HepG2 (cell line): ENCODE data around the gene MTF1. TPM values are rescaled to one million over a fixed set of nuclear protein-coding genes. Genes with fewer than 3 reads are reported as not detected.

ENCODE experiments used
- ATAC-seq: fragments of 200-7000 bp; cut with Tn5 transposase; 3 replicates; pipeline ENCODE4 v1.9.1; 2020; ENCODE audit warnings: mild to moderate bottlenecking, moderate library complexity
- BruUV-seq: library from RNA; stranded (reverse); fragments of 400-500 nt; replicated peaks from 2 replicates; lab custom pipeline; 2021; lab: Mats Ljungman, UMichigan
- CTCF ChIA-PET: fragments of 300-600 bp; formaldehyde crosslinking; extraction: SDS; loops from one replicate; lab custom pipeline; 2021; ENCODE audit warnings: low total read pairs, inconsistent platforms, low intra/inter-chr PET ratio; lab: Yijun Ruan, JAX
- POLR2A ChIA-PET: fragments of 350-600 bp; sonication (Branson Sonifier 250); formaldehyde crosslinking; loops from one replicate; lab custom pipeline; 2020; ENCODE audit warnings: antibody characterized with exemption, inconsistent platforms; lab: Yijun Ruan, JAX
- DNase-seq: peaks from one replicate; pipeline ENCODE4 v3.0.0-alpha.2; 2015; ENCODE audit warnings: low spot score
- FAIRE-seq: peaks from 3 replicates; lab custom pipeline; 2011; peaks lifted over from hg19 to GRCh38; lab: Jason Lieb, UNC
- H2AFZ ChIP-seq: one replicate; pipeline ENCODE4 v1.6.1; 2011; ENCODE audit warnings: low read length, inconsistent platforms
- H3K27ac ChIP-seq: fragments of 300-600 bp; 3 replicates; pipeline ENCODE4 v1.8.0; 2011; ENCODE audit warnings: mixed run types, mild to moderate bottlenecking, mixed read lengths, low read length, inconsistent platforms; ENCODE audit not compliant: insufficient read depth; ENCODE audit errors: extremely low read length
- H3K27me3 ChIP-seq, 2 experiments: fragments of 200-600 bp in 1 of 2; 2 replicates in 1 of 2; 3 replicates in 1 of 2; pipeline versions ENCODE4 v1.6.0 to v1.8.0; 2011; ENCODE audit warnings: low read length in 2 of 2, mild to moderate bottlenecking in 2 of 2, moderate library complexity in 2 of 2, inconsistent platforms in 1 of 2; ENCODE audit not compliant: insufficient read depth in 2 of 2, control insufficient read depth in 1 of 2
- H3K36me3 ChIP-seq, 2 experiments: fragments of 200-600 bp in 1 of 2; replicated peaks in 1 of 2; 2 replicates in 1 of 2; 3 replicates in 1 of 2; pipeline versions ENCODE4 v1.5.1 to v1.8.0; 2011; ENCODE audit warnings: low read length in 2 of 2, inconsistent platforms in 1 of 2; ENCODE audit not compliant: insufficient read depth in 2 of 2, control insufficient read depth in 1 of 2
- H3K4me1 ChIP-seq: 2 replicates; pipeline ENCODE4 v1.5.1; 2012; ENCODE audit warnings: low read length, inconsistent platforms; ENCODE audit not compliant: insufficient read depth
- H3K4me2 ChIP-seq: 2 replicates; pipeline ENCODE4 v1.6.0; 2011; ENCODE audit warnings: low read depth, low read length, inconsistent platforms
- H3K4me3 ChIP-seq, 3 experiments: fragments of 200-600 bp in 1 of 3; sonication (generic), shearing (Covaris generic) in 1 of 3; replicated peaks in 1 of 3; 2 replicates each; pipeline ENCODE4 v1.5.1; 2011 to 2016; ENCODE audit warnings: low read length in 3 of 3, inconsistent platforms in 2 of 3, low read depth in 2 of 3, mild to moderate bottlenecking in 2 of 3, control low read depth in 1 of 3, mixed read lengths in 1 of 3; ENCODE audit not compliant: insufficient read depth in 1 of 3
- H3K79me2 ChIP-seq: one replicate; pipeline ENCODE4 v1.6.1; 2011; ENCODE audit warnings: low read length, inconsistent platforms; ENCODE audit not compliant: insufficient read depth
- H3K9ac ChIP-seq: 2 replicates; pipeline ENCODE4 v1.6.0; 2011; ENCODE audit warnings: mild to moderate bottlenecking, low read depth, low read length, inconsistent platforms; ENCODE audit not compliant: insufficient read depth
- H3K9me3 ChIP-seq: 2 replicates; pipeline ENCODE4 v1.5.1; 2012; ENCODE audit warnings: mild to moderate bottlenecking, low read length
- H4K20me1 ChIP-seq: 2 replicates; pipeline ENCODE4 v1.6.0; 2011; ENCODE audit warnings: inconsistent platforms, mild to moderate bottlenecking, low read length, moderate library complexity; ENCODE audit not compliant: insufficient read depth
- BATF2 ChIP-seq: sonication (generic); formaldehyde crosslinking; IDR thresholded peaks from 2 replicates; pipeline ENCODE4 v1.8.0; 2022; ENCODE audit warnings: mild to moderate bottlenecking, missing genetic modification reagents, moderate library complexity
- FOXK2 ChIP-seq: fragments of 450-650 bp; IDR thresholded peaks from 2 replicates; pipeline ENCODE4 v1.6.1; 2016
- NR2F2 ChIP-seq: IDR thresholded peaks from 2 replicates; pipeline ENCODE4 v1.6.1; 2012; ENCODE audit warnings: low read depth, inconsistent platforms, borderline replicate concordance
- ZNF354B ChIP-seq: sonication (generic); formaldehyde crosslinking; IDR thresholded peaks from 2 replicates; pipeline ENCODE4 v1.8.0; 2022; ENCODE audit warnings: mild to moderate bottlenecking, missing genetic modification reagents
- ZNF382 ChIP-seq: sonication (generic); formaldehyde crosslinking; IDR thresholded peaks from 2 replicates; pipeline ENCODE4 v1.5.0; 2020; ENCODE audit warnings: missing genetic modification reagents, mild to moderate bottlenecking, borderline replicate concordance
- WGBS: methylation state at CpG from one replicate; pipeline ENCODE4 v1.1.6; 2017; ENCODE audit warnings: low lambda C conversion rate; 5-methylcytosine and 5-hydroxymethylcytosine counted together
- in situ Hi-C: cut with HindIII; loops from 2 replicates; pipeline ENCODE4 v1.10.0; 2017; ENCODE audit warnings: low pct_unique_long_range_greater_than_20kb; ENCODE audit not compliant: extremely low pct_ligation_motif_present
- intact Hi-C: fragments of 100-400 bp; cut with micrococcal nuclease; formaldehyde crosslinking; loops from one replicate; pipeline ENCODE4 v1.10.0; 2022; ENCODE audit not compliant: unreplicated experiment
- polyA plus RNA-seq, 8 experiments: library from polyadenylated mRNA; depleted of rRNA in 3 of 8; stranded (reverse) in 7 of 8; unstranded in 1 of 8; fragments of >200 nt; fragmentation: Illumina TruSeq in 4 of 8; extraction: Trizol in 4 of 8; gene quantifications; 2 replicates each; pipeline versions ENCODE4 v1.2.1 to v1.2.3, GENCODE V29; 2011 to 2016; ENCODE audit warnings: low read depth in 4 of 8, missing spikeins in 1 of 8, mixed read lengths in 1 of 8; ENCODE audit not compliant: insufficient read depth in 1 of 8
- total RNA-seq, 5 experiments: library from RNA; depleted of rRNA; stranded (reverse); fragments of >200 nt; fragmentation: Illumina TruSeq; extraction: Trizol; gene quantifications; 2 replicates each; pipeline ENCODE4 v1.2.3, GENCODE V29; 2016; ENCODE audit warnings: low read depth in 1 of 5

The MTF1 gene
- total and polyA plus RNA-seq, 2 of the 13 experiments (the other 11 are each of a cell fraction or from before 2014, with no cell fraction given): 2.4 to 3.3 TPM

GRCh38 chr1:37840711-37841110, 18.7 kb downstream of the MTF1 start:
- Histone ChIP-seq H3K4me3 (no peak overlapping the region), H2AFZ (no peak overlapping the region), H3K4me1 (no peaks in the 10 kb centered on the region), H3K27me3 (no peaks in the 10 kb centered on the region), H3K27ac (no peak overlapping the region), H3K36me3 (peaks cover 14 to 42% of the 10 kb centered on the region in 2 experiments; a peak in 4 of 5 replicates), H3K4me2 (no peak overlapping the region), H4K20me1 (no peaks in the 10 kb centered on the region), H3K79me2 (no peaks in the 10 kb centered on the region)
- in situ Hi-C loops (no loop called here), intact Hi-C loops (no loop called here)
- ATAC-seq: no peak
- BruUV-seq: no TSS peak
- ChIA-PET POLR2A (interaction anchor here (1.1 kb wide), 1 partner anchor 14 kb away, joined by 4 read pairs; no protein-coding TSS in a partner anchor), CTCF (no interaction called here)
- TF ChIP-seq NR2F2: no peak
- no peak for TF ChIP-seq ZNF354B
- TF ChIP-seq BATF2 (CRISPR knock-in tag): no peak
- TF ChIP-seq ZNF382 (CRISPR knock-in tag): no peak
- TF ChIP-seq, all 625 proteins: peak for 0
- Histone ChIP-seq H3K9me3 (no peaks in the 10 kb centered on the region), H3K9ac (no peak overlapping the region)
- no peak for FAIRE-seq
- DNase-seq: no peak
- WGBS: 96% methylated on average over 1 of the region's 1 CpG

GRCh38 chr1:37839676-37840075, 19.7 kb downstream of the MTF1 start:
- no TSS peak for BruUV-seq
- intact Hi-C loops: no loop called here

More at GRCh38 chr1:37839676-37840075, 19.7 kb downstream of the MTF1 start:
- H3K79me2 ChIP-seq: no peaks in the 10 kb centered on the region
- H3K4me2 ChIP-seq: no peak overlapping the region
- no peaks in the 10 kb centered on the region for H3K4me1 ChIP-seq
- ATAC-seq: no peak
- WGBS: 90% methylated on average over 10 of the region's 10 CpGs
- no peak overlapping the region for H3K27ac ChIP-seq
- H3K27me3 ChIP-seq: no peaks in the 10 kb centered on the region
- POLR2A ChIA-PET: no interaction called here
- no peak for TF ChIP-seq FOXK2
- in situ Hi-C loops: no loop called here
- no peak for DNase-seq
- H2AFZ ChIP-seq: no peak overlapping the region
- no peak overlapping the region for H3K9ac ChIP-seq
- no peaks in the 10 kb centered on the region for H4K20me1 ChIP-seq
- no peaks in the 10 kb centered on the region for H3K9me3 ChIP-seq
- CTCF ChIA-PET: no interaction called here
- no peak overlapping the region for H3K4me3 ChIP-seq
- FAIRE-seq: no peak
- peaks cover 14 to 51% of the 10 kb centered on the region in 2 experiments for H3K36me3 ChIP-seq
